HUES48 (cell line): ENCODE measurements around the gene NPEPL1.
"Not testable (repeated sequence)": the region's sequence is repeated elsewhere in the genome, so short reads cannot be mapped to it uniquely, and the experiment has no call there.

Experiments used
- H3K27ac ChIP-seq: one replicate; pipeline ENCODE4 v1.7.0; 2013; ENCODE audit warnings: low read depth, low read length, inconsistent platforms
- H3K27me3 ChIP-seq: 2 replicates; pipeline ENCODE4 v1.6.1; 2013; ENCODE audit warnings: mild to moderate bottlenecking, low read length; ENCODE audit not compliant: control insufficient read depth, insufficient read depth
- H3K36me3 ChIP-seq: 2 replicates; pipeline ENCODE4 v1.6.1; 2013; ENCODE audit warnings: low read length; ENCODE audit not compliant: control insufficient read depth, insufficient read depth
- H3K4me1 ChIP-seq: 2 replicates; pipeline ENCODE4 v1.6.1; 2013; ENCODE audit warnings: mild to moderate bottlenecking, low read length; ENCODE audit not compliant: control insufficient read depth, insufficient read depth
- H3K4me3 ChIP-seq: 2 replicates; pipeline ENCODE4 v1.5.1; 2013; ENCODE audit warnings: mild to moderate bottlenecking, low read depth, low read length
- H3K9ac ChIP-seq: 2 replicates; pipeline ENCODE4 v1.6.1; 2013; ENCODE audit warnings: mild to moderate bottlenecking, low read depth, low read length, moderate library complexity
- H3K9me3 ChIP-seq: 2 replicates; pipeline ENCODE4 v1.6.1; 2013; ENCODE audit warnings: low read length; ENCODE audit not compliant: control insufficient read depth, insufficient read depth

NPEPL1 gene

GRCh38 chr20:58755766-58756449 is 63.3 kb downstream of the NPEPL1 start:
- no peak overlapping the region for H3K4me3 ChIP-seq
- H3K27ac ChIP-seq, result no peak overlapping the region
- no peaks in the 10 kb centered on the region for H3K36me3 ChIP-seq
- peaks cover 30% of the 10 kb centered on the region for H3K27me3 ChIP-seq
- H3K4me1 ChIP-seq, result peaks cover 18% of the 10 kb centered on the region
- no peak overlapping the region for H3K9ac ChIP-seq
- H3K9me3 ChIP-seq, result no peaks in the 10 kb centered on the region

DNA sequence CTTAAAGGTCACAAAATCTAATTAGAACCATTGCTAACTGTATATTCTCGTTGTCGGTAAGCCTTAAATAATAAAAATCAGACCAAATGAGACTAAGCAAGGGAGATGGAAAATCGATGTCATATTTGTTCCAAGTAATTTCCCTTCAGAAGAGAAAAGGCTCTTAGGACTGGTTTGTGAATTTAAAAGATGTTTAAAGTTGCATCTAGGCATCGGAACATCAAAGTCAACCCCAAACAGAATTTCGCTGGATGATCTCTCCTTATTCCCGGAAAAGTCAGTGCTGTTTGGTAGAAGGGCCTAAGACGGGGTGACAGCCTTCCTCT is 63.8 kb downstream of the NPEPL1 start:
- Histone ChIP-seq H3K4me3 (no peak overlapping the region), H3K4me1 (peaks cover 18% of the 10 kb centered on the region), H3K27me3 (peaks cover 25% of the 10 kb centered on the region), H3K9me3 (no peaks in the 10 kb centered on the region), H3K9ac (no peak overlapping the region), H3K27ac (no peak overlapping the region), H3K36me3 (no peaks in the 10 kb centered on the region)

DNA sequence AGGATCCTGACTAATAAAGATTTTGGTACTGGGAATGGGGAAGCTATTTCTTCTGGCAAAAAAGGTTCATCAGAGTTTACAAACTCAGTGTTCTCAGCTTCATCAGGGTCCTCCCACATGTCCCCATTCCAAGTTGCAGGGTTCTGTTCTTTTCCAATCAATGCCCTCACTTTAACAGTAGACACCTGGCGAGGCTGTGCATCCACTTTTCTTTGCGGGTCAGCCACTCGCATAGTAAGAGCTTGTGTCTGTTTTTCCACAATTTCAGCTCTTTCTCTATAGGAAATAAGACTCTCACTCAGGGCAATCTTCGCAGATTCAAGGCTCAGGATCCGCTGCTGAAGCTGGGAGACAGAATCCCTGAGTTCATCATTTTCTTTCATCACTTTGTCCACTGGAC is 65.0 kb downstream of the NPEPL1 start:
- H3K4me3 ChIP-seq, H3K27ac ChIP-seq, H3K9ac ChIP-seq, H3K9me3 ChIP-seq, H3K36me3 ChIP-seq: not testable (repeated sequence)
- H3K4me1 ChIP-seq, result peaks cover 16% of the 10 kb centered on the region
- H3K27me3 ChIP-seq, result peaks cover 14% of the 10 kb centered on the region; the same call in 1 of the 2 replicates

GRCh38 chr20:58759947-58760346 is 67.3 kb downstream of the NPEPL1 start:
- H3K4me3 ChIP-seq, result no peak overlapping the region
- no peaks in the 10 kb centered on the region for H3K36me3 ChIP-seq
- H3K27ac ChIP-seq, result no peak overlapping the region
- peaks cover 3% of the 10 kb centered on the region; the same call in 1 of the 2 replicates for H3K27me3 ChIP-seq
- H3K4me1 ChIP-seq, result no peaks in the 10 kb centered on the region
- peaks cover 5% of the 10 kb centered on the region; the same call in 1 of the 2 replicates for H3K9me3 ChIP-seq
- H3K9ac ChIP-seq, result no peak overlapping the region

DNA sequence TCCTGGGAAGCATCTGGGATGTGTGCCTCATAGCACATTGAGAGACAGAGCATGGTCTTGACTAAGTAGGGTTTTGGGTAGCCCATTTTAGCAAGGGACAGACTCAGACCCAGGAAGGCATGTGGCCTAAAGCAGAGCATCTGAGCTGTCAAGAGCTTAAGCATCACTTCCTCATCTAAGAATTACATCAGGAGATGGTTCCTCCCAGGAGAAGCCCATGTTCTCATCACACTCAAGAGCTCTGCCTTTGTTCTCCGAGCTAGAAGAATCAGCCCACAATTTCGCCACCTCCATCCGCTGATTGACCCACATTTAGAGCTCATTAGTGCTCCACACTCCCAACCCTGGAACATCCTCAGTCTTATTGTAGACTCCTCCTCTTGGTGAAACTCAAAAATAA is 68.3 kb downstream of the NPEPL1 start:
- Histone ChIP-seq H3K4me3 (no peak overlapping the region), H3K27ac (no peak overlapping the region), H3K27me3 (no peaks in the 10 kb centered on the region), H3K9ac (no peak overlapping the region), H3K4me1 (no peaks in the 10 kb centered on the region), H3K9me3 (peaks cover 5% of the 10 kb centered on the region; the same call in 1 of the 2 replicates), H3K36me3 (no peaks in the 10 kb centered on the region)

GRCh38 chr20:58762120-58762519 is 69.5 kb downstream of the NPEPL1 start:
- Histone ChIP-seq H3K4me3 (no peak overlapping the region), H3K27ac (no peak overlapping the region), H3K9ac (no peak overlapping the region), H3K9me3 (peaks cover 5% of the 10 kb centered on the region; the same call in 1 of the 2 replicates), H3K4me1 (no peaks in the 10 kb centered on the region), H3K27me3 (no peaks in the 10 kb centered on the region), H3K36me3 (no peaks in the 10 kb centered on the region)

- Histone ChIP-seq H3K27me3 (no peaks in the 10 kb centered on the region; the same call in 1 of the 2 replicates), H3K4me3 (no peak overlapping the region), H3K27ac (no peak overlapping the region), H3K9me3 (peaks cover 5% of the 10 kb centered on the region; the same call in 1 of the 2 replicates), H3K4me1 (no peaks in the 10 kb centered on the region), H3K36me3 (no peaks in the 10 kb centered on the region), H3K9ac (no peak overlapping the region)
Observed at GRCh38 chr20:58763076-58763475, 70.5 kb downstream of the NPEPL1 start.
